HEK293 (cell line): ENCODE data around the gene NME1.

ENCODE experiments used
- BCL11A ChIP-seq: fragments of 450-650 bp; formaldehyde crosslinking; IDR thresholded peaks from 2 replicates; pipeline ENCODE4 v1.5.1; 2016; ENCODE audit warnings: low read depth, missing biosample characterization, missing genetic modification characterization
- CTCF ChIP-seq: fragments of 450-650 bp; formaldehyde crosslinking; IDR thresholded peaks from 2 replicates; pipeline ENCODE4 v1.5.1; 2016; ENCODE audit warnings: missing biosample characterization, missing genetic modification characterization
- GLIS2 ChIP-seq: fragments of 450-650 bp; formaldehyde crosslinking; IDR thresholded peaks from 2 replicates; pipeline ENCODE4 v1.5.1; 2016; ENCODE audit warnings: missing biosample characterization, missing genetic modification characterization
- YY2 ChIP-seq: fragments of 450-650 bp; formaldehyde crosslinking; IDR thresholded peaks from 2 replicates; pipeline ENCODE4 v1.5.1; 2016; ENCODE audit warnings: missing biosample characterization, missing genetic modification characterization
- ZBTB44 ChIP-seq: fragments of 450-650 bp; IDR thresholded peaks from 2 replicates; pipeline ENCODE4 v1.5.1; 2018; ENCODE audit warnings: missing biosample characterization, mild to moderate bottlenecking, missing genetic modification characterization
- ZNF112 ChIP-seq: fragments of 450-650 bp; formaldehyde crosslinking; IDR thresholded peaks from 2 replicates; pipeline ENCODE4 v1.5.0; 2017; ENCODE audit warnings: missing biosample characterization, missing genetic modification characterization
- ZNF133 ChIP-seq: fragments of 450-650 bp; formaldehyde crosslinking; IDR thresholded peaks from 2 replicates; pipeline ENCODE4 v1.5.1; 2016; ENCODE audit warnings: missing biosample characterization, missing genetic modification characterization
- ZNF211 ChIP-seq: fragments of 450-650 bp; formaldehyde crosslinking; IDR thresholded peaks from 2 replicates; pipeline ENCODE4 v1.5.1; 2016; ENCODE audit warnings: low read depth, missing biosample characterization, missing genetic modification characterization
- ZNF391 ChIP-seq: fragments of 450-650 bp; formaldehyde crosslinking; IDR thresholded peaks from 2 replicates; pipeline ENCODE4 v1.5.1; 2016; ENCODE audit warnings: low read depth, missing biosample characterization, missing genetic modification characterization, borderline replicate concordance
- ZNF404 ChIP-seq: fragments of 450-650 bp; formaldehyde crosslinking; IDR thresholded peaks from 2 replicates; pipeline ENCODE4 v1.5.1; 2017; ENCODE audit warnings: missing biosample characterization, missing genetic modification characterization
- ZNF426 ChIP-seq: fragments of 450-650 bp; formaldehyde crosslinking; IDR thresholded peaks from 2 replicates; pipeline ENCODE4 v1.5.1; 2017; ENCODE audit warnings: missing biosample characterization, missing genetic modification characterization, mild to moderate bottlenecking, inconsistent platforms, moderate library complexity
- ZNF514 ChIP-seq: fragments of 450-650 bp; formaldehyde crosslinking; IDR thresholded peaks from 2 replicates; pipeline ENCODE4 v1.5.1; 2016; ENCODE audit warnings: missing biosample characterization, missing genetic modification characterization
- ZNF521 ChIP-seq: fragments of 450-650 bp; formaldehyde crosslinking; IDR thresholded peaks from 2 replicates; pipeline ENCODE4 v1.5.1; 2017; ENCODE audit warnings: missing biosample characterization, mild to moderate bottlenecking, missing genetic modification characterization
- ZNF555 ChIP-seq: fragments of 450-650 bp; formaldehyde crosslinking; conservative IDR thresholded peaks from 2 replicates; pipeline ENCODE4 v1.5.1; 2017; ENCODE audit warnings: missing biosample characterization, mild to moderate bottlenecking, missing genetic modification characterization, inconsistent platforms
- ZNF571 ChIP-seq: fragments of 450-650 bp; formaldehyde crosslinking; IDR thresholded peaks from 2 replicates; pipeline ENCODE4 v1.5.0; 2017; ENCODE audit warnings: missing biosample characterization, missing genetic modification characterization
- ZNF585B ChIP-seq: fragments of 450-650 bp; formaldehyde crosslinking; IDR thresholded peaks from 2 replicates; pipeline ENCODE4 v1.5.1; 2016; ENCODE audit warnings: missing biosample characterization, missing genetic modification characterization
- ZNF629 ChIP-seq: fragments of 450-650 bp; formaldehyde crosslinking; IDR thresholded peaks from 2 replicates; pipeline ENCODE4 v1.5.1; 2017; ENCODE audit warnings: missing biosample characterization, missing genetic modification characterization
- ZNF658 ChIP-seq: fragments of 450-650 bp; formaldehyde crosslinking; IDR thresholded peaks from 2 replicates; pipeline ENCODE4; 2016; ENCODE audit warnings: missing biosample characterization, missing genetic modification characterization
- ZNF830 ChIP-seq: fragments of 450-650 bp; IDR thresholded peaks from 2 replicates; pipeline ENCODE4 v1.5.0; 2018; ENCODE audit warnings: missing biosample characterization, missing genetic modification characterization, low read depth, mild to moderate bottlenecking, moderate library complexity
- ZXDB ChIP-seq: fragments of 450-650 bp; formaldehyde crosslinking; IDR thresholded peaks from 2 replicates; pipeline ENCODE4 v1.5.1; 2016; ENCODE audit warnings: missing biosample characterization, missing genetic modification characterization
- TF ChIP-seq, protein P1 (sequence below): fragments of 450-650 bp; formaldehyde crosslinking; IDR thresholded peaks from 2 replicates; pipeline ENCODE4 v1.5.1; 2017; ENCODE audit warnings: missing biosample characterization, missing genetic modification characterization
- TF ChIP-seq, protein P2 (sequence below): fragments of 450-650 bp; formaldehyde crosslinking; IDR thresholded peaks from 2 replicates; pipeline ENCODE4 v1.5.1; 2016; ENCODE audit warnings: missing biosample characterization, missing genetic modification characterization
- TF ChIP-seq, protein P3 (sequence below): fragments of 450-650 bp; formaldehyde crosslinking; IDR thresholded peaks from 2 replicates; pipeline ENCODE4 v1.5.1; 2016; ENCODE audit warnings: missing biosample characterization, missing genetic modification characterization
- TF ChIP-seq, protein P4 (sequence below): fragments of 450-650 bp; formaldehyde crosslinking; IDR thresholded peaks from 2 replicates; pipeline ENCODE4 v1.5.1; 2016; ENCODE audit warnings: missing biosample characterization, missing genetic modification characterization, borderline replicate concordance
- TF ChIP-seq, protein P5 (sequence below): fragments of 450-650 bp; formaldehyde crosslinking; IDR thresholded peaks from 2 replicates; pipeline ENCODE4 v1.5.1; 2016; ENCODE audit warnings: missing biosample characterization, missing genetic modification characterization

The NME1 gene

GRCh38 chr17:51165680-51166197 is 12.4 kb downstream of the NME1 start (continued):
- TF ChIP-seq, protein P1, sequence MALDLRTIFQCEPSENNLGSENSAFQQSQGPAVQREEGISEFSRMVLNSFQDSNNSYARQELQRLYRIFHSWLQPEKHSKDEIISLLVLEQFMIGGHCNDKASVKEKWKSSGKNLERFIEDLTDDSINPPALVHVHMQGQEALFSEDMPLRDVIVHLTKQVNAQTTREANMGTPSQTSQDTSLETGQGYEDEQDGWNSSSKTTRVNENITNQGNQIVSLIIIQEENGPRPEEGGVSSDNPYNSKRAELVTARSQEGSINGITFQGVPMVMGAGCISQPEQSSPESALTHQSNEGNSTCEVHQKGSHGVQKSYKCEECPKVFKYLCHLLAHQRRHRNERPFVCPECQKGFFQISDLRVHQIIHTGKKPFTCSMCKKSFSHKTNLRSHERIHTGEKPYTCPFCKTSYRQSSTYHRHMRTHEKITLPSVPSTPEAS (tag by site-specific recombination) = peak; percentile 90
- TF ChIP-seq ZNF426 (tag by site-specific recombination) (no peak), YY2 (tag by site-specific recombination) (peak; percentile 55; the same call in 1 of the 2 replicates), ZNF211 (tag by site-specific recombination) (no peak), ZXDB (no peak), ZNF571 (tag by site-specific recombination) (no peak), ZNF830 (no peak), ZBTB44 (tag by site-specific recombination) (no peak), ZNF514 (tag by site-specific recombination) (no peak), ZNF521 (tag by site-specific recombination) (no peak), ZNF112 (tag by site-specific recombination) (no peak), ZNF658 (no peak), ZNF133 (no peak), ZNF585B (tag by site-specific recombination) (no peak), ZNF391 (tag by site-specific recombination) (peak; percentile 84; the same call in 1 of the 2 replicates), ZNF555 (no peak), BCL11A (tag by site-specific recombination) (peak; percentile 99), CTCF (tag by site-specific recombination) (no peak), ZNF404 (tag by site-specific recombination) (no peak), GLIS2 (no peak; the same call in 1 of the 2 replicates), ZNF629 (tag by site-specific recombination) (peak; percentile 72)
- TF ChIP-seq, protein P2, sequence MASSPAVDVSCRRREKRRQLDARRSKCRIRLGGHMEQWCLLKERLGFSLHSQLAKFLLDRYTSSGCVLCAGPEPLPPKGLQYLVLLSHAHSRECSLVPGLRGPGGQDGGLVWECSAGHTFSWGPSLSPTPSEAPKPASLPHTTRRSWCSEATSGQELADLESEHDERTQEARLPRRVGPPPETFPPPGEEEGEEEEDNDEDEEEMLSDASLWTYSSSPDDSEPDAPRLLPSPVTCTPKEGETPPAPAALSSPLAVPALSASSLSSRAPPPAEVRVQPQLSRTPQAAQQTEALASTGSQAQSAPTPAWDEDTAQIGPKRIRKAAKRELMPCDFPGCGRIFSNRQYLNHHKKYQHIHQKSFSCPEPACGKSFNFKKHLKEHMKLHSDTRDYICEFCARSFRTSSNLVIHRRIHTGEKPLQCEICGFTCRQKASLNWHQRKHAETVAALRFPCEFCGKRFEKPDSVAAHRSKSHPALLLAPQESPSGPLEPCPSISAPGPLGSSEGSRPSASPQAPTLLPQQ (tag by site-specific recombination) = no peak
- TF ChIP-seq, protein P3, sequence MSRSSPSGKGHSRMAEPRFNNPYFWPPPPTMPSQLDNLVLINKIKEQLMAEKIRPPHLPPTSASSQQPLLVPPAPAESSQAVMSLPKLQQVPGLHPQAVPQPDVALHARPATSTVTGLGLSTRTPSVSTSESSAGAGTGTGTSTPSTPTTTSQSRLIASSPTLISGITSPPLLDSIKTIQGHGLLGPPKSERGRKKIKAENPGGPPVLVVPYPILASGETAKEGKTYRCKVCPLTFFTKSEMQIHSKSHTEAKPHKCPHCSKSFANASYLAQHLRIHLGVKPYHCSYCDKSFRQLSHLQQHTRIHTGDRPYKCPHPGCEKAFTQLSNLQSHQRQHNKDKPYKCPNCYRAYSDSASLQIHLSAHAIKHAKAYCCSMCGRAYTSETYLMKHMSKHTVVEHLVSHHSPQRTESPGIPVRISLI = no peak
- TF ChIP-seq, protein P4, sequence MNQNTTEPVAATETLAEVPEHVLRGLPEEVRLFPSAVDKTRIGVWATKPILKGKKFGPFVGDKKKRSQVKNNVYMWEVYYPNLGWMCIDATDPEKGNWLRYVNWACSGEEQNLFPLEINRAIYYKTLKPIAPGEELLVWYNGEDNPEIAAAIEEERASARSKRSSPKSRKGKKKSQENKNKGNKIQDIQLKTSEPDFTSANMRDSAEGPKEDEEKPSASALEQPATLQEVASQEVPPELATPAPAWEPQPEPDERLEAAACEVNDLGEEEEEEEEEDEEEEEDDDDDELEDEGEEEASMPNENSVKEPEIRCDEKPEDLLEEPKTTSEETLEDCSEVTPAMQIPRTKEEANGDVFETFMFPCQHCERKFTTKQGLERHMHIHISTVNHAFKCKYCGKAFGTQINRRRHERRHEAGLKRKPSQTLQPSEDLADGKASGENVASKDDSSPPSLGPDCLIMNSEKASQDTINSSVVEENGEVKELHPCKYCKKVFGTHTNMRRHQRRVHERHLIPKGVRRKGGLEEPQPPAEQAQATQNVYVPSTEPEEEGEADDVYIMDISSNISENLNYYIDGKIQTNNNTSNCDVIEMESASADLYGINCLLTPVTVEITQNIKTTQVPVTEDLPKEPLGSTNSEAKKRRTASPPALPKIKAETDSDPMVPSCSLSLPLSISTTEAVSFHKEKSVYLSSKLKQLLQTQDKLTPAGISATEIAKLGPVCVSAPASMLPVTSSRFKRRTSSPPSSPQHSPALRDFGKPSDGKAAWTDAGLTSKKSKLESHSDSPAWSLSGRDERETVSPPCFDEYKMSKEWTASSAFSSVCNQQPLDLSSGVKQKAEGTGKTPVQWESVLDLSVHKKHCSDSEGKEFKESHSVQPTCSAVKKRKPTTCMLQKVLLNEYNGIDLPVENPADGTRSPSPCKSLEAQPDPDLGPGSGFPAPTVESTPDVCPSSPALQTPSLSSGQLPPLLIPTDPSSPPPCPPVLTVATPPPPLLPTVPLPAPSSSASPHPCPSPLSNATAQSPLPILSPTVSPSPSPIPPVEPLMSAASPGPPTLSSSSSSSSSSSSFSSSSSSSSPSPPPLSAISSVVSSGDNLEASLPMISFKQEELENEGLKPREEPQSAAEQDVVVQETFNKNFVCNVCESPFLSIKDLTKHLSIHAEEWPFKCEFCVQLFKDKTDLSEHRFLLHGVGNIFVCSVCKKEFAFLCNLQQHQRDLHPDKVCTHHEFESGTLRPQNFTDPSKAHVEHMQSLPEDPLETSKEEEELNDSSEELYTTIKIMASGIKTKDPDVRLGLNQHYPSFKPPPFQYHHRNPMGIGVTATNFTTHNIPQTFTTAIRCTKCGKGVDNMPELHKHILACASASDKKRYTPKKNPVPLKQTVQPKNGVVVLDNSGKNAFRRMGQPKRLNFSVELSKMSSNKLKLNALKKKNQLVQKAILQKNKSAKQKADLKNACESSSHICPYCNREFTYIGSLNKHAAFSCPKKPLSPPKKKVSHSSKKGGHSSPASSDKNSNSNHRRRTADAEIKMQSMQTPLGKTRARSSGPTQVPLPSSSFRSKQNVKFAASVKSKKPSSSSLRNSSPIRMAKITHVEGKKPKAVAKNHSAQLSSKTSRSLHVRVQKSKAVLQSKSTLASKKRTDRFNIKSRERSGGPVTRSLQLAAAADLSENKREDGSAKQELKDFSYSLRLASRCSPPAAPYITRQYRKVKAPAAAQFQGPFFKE (tag by site-specific recombination) = no peak
- TF ChIP-seq, protein P5, sequence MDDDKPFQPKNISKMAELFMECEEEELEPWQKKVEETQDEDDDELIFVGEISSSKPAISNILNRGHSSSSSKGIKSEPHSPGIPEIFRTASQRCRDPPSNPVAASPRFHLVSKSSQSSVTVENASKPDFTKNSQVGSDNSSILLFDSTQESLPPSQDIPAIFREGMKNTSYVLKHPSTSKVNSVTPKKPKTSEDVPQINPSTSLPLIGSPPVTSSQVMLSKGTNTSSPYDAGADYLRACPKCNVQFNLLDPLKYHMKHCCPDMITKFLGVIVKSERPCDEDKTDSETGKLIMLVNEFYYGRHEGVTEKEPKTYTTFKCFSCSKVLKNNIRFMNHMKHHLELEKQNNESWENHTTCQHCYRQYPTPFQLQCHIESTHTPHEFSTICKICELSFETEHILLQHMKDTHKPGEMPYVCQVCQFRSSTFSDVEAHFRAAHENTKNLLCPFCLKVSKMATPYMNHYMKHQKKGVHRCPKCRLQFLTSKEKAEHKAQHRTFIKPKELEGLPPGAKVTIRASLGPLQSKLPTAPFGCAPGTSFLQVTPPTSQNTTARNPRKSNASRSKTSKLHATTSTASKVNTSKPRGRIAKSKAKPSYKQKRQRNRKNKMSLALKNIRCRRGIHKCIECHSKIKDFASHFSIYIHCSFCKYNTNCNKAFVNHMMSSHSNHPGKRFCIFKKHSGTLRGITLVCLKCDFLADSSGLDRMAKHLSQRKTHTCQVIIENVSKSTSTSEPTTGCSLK (tag by site-specific recombination) = no peak
